Glutamatergic neuron (in vitro differentiated cells): ENCODE data around the gene SNRNP27. TPM values are rescaled to one million over a fixed set of nuclear protein-coding genes. Genes with fewer than 3 reads are reported as not detected.
"Not testable (repeated sequence)": the region's sequence is repeated elsewhere in the genome, so short reads cannot be mapped to it uniquely, and the experiment has no call there.

Experiments used
- DNase-seq: peaks from one replicate; pipeline ENCODE4 v3.0.0; 2022
- H3K27ac Mint-ChIP-seq: one replicate; pipeline ENCODE4 v1.8.0; 2020; ENCODE audit warnings: mild to moderate bottlenecking, mixed read lengths, inconsistent platforms; ENCODE audit not compliant: unreplicated experiment
- H3K27me3 Mint-ChIP-seq: one replicate; pipeline ENCODE4 v1.8.0; 2020; ENCODE audit warnings: mild to moderate bottlenecking, moderate library complexity, mixed read lengths, inconsistent platforms; ENCODE audit not compliant: unreplicated experiment
- H3K36me3 Mint-ChIP-seq: one replicate; pipeline ENCODE4 v1.8.0; 2020; ENCODE audit warnings: mild to moderate bottlenecking, mixed read lengths, inconsistent platforms; ENCODE audit not compliant: unreplicated experiment
- H3K4me1 Mint-ChIP-seq: one replicate; pipeline ENCODE4 v1.8.0; 2020; ENCODE audit warnings: mild to moderate bottlenecking, low read depth, mixed read lengths, inconsistent platforms; ENCODE audit not compliant: unreplicated experiment
- H3K4me3 Mint-ChIP-seq: one replicate; pipeline ENCODE4 v1.8.0; 2020; ENCODE audit warnings: mild to moderate bottlenecking, mixed read lengths, inconsistent platforms; ENCODE audit not compliant: unreplicated experiment
- H3K9me3 Mint-ChIP-seq: one replicate; pipeline ENCODE4 v1.8.0; 2020; ENCODE audit warnings: mild to moderate bottlenecking, moderate library complexity, mixed read lengths, inconsistent platforms; ENCODE audit not compliant: unreplicated experiment
- CTCF ChIP-seq: fragments of 200-600 bp; sonication (generic); IDR thresholded peaks from one replicate; pipeline ENCODE4 v1.5.0; 2021; ENCODE audit not compliant: partially characterized antibody, unreplicated experiment
- total RNA-seq: library from RNA; stranded (reverse); fragmentation: NEBNext Ultra II Directional; extraction: Animal tissue kit (Norgen Biotek cat#: 25700); gene quantifications from one replicate; pipeline ENCODE4 v1.2.1, GENCODE V29; 2021; ENCODE audit not compliant: unreplicated experiment

The SNRNP27 gene
- total RNA-seq, 1 donor from 2014 or later, result 93.7 TPM

GRCh38 chr2:69889302-69889701, 4.5 kb upstream of the SNRNP27 start:
- no peak for DNase-seq
- no peak for TF ChIP-seq CTCF
- Mint-ChIP-seq H3K27ac (no peak overlapping the region), H3K27me3 (peaks cover 2% of the 10 kb centered on the region), H3K36me3 (no peaks in the 10 kb centered on the region), H3K4me1 (no peaks in the 10 kb centered on the region), H3K9me3 (peaks cover 2% of the 10 kb centered on the region), H3K4me3 (no peak overlapping the region)

- Mint-ChIP-seq H3K4me3 (no peak overlapping the region), H3K27me3 (peaks cover 2% of the 10 kb centered on the region), H3K9me3 (peaks cover 2% of the 10 kb centered on the region), H3K27ac (no peak overlapping the region), H3K36me3 (no peaks in the 10 kb centered on the region), H3K4me1 (peaks cover 5% of the 10 kb centered on the region)
- DNase-seq, result no peak
- no peak for TF ChIP-seq CTCF
Observed at GRCh38 chr2:69890881-69891280, 2.9 kb upstream of the SNRNP27 start.

GRCh38 chr2:69892838-69893424, 825 bp upstream of the SNRNP27 start:
- Mint-ChIP-seq H3K27ac (peak overlapping the region; percentile 94), H3K4me3 (peak overlapping the region; percentile 99)
- not testable (repeated sequence) for H3K9me3 Mint-ChIP-seq, H3K36me3 Mint-ChIP-seq, H3K27me3 Mint-ChIP-seq, H3K4me1 Mint-ChIP-seq, DNase-seq

GRCh38 chr2:69894737-69895136, 981 bp downstream of the SNRNP27 start:
- DNase-seq, result not testable (repeated sequence)

GRCh38 chr2:69902213-69902922, 8.6 kb downstream of the SNRNP27 start:
- Mint-ChIP-seq H3K4me1 (no peaks in the 10 kb centered on the region), H3K4me3 (no peak overlapping the region), H3K9me3 (no peaks in the 10 kb centered on the region), H3K36me3 (no peaks in the 10 kb centered on the region), H3K27ac (peak overlapping the region; percentile 23), H3K27me3 (no peaks in the 10 kb centered on the region)
- TF ChIP-seq CTCF, result no peak
- DNase-seq, result no peak

More at GRCh38 chr2:69894737-69895136, 981 bp downstream of the SNRNP27 start:
- H3K9me3 Mint-ChIP-seq, H3K4me1 Mint-ChIP-seq, H3K36me3 Mint-ChIP-seq, H3K27me3 Mint-ChIP-seq, H3K27ac Mint-ChIP-seq: not testable (repeated sequence)
- H3K4me3 Mint-ChIP-seq, result peak overlapping the region; percentile 99

- no peak for TF ChIP-seq CTCF
- H3K4me3 Mint-ChIP-seq, result no peak overlapping the region
Observed at GRCh38 chr2:69907216-69907615, 13.5 kb downstream of the SNRNP27 start.

More at GRCh38 chr2:69907216-69907615, 13.5 kb downstream of the SNRNP27 start:
- H3K36me3 Mint-ChIP-seq, result no peaks in the 10 kb centered on the region
- H3K9me3 Mint-ChIP-seq, result no peaks in the 10 kb centered on the region
- H3K4me1 Mint-ChIP-seq, result no peaks in the 10 kb centered on the region
- no peak overlapping the region for H3K27ac Mint-ChIP-seq
- no peaks in the 10 kb centered on the region for H3K27me3 Mint-ChIP-seq
- DNase-seq, result no peak
